Measurements from ENCODE around the gene ELN.

DNA sequence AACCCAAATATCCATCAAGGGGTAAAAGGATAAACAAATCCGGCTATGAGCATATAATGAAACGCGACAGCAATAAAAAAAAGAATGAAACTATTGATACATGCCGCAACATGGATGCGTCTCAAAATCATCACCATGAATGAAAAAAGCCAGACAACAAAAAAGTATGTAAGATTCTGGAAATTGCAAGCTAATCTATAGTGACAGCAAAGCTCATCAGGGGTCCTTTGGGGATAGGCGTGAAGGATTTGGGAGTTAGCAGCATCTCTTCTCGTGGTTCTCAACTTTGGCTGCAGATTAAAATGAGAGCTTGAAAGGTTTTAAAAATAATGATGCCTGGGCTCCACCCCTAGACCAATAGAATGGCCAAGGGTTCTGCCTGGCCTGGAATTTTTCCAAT lies 46.0 kb upstream of the ELN start:
- TF ChIP-seq, protein P1, sequence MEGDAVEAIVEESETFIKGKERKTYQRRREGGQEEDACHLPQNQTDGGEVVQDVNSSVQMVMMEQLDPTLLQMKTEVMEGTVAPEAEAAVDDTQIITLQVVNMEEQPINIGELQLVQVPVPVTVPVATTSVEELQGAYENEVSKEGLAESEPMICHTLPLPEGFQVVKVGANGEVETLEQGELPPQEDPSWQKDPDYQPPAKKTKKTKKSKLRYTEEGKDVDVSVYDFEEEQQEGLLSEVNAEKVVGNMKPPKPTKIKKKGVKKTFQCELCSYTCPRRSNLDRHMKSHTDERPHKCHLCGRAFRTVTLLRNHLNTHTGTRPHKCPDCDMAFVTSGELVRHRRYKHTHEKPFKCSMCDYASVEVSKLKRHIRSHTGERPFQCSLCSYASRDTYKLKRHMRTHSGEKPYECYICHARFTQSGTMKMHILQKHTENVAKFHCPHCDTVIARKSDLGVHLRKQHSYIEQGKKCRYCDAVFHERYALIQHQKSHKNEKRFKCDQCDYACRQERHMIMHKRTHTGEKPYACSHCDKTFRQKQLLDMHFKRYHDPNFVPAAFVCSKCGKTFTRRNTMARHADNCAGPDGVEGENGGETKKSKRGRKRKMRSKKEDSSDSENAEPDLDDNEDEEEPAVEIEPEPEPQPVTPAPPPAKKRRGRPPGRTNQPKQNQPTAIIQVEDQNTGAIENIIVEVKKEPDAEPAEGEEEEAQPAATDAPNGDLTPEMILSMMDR (optimal IDR thresholded peaks at IDR 0.05 in 1 of 3, IDR thresholded peaks at IDR 0.05 in 1 of 3, conservative IDR thresholded peaks at IDR 0.05 in 1 of 3; ENCODE audit: extremely low read depth in 1 of 3, insufficient read depth in 2 of 3, low read length in 3 of 3), result no peak
- TF ChIP-seq EZH2 (IDR thresholded peaks at IDR 0.05; ENCODE audit: low read length), result no peak
